HUDEP-2 (cell line): ENCODE data around the gene TRAF1.
"Not testable (repeated sequence)": the region's sequence is repeated elsewhere in the genome, so short reads cannot be mapped to it uniquely, and the experiment has no call there.

Experiments
- DNase-seq, 76 experiments: peaks; one replicate each; lab custom pipeline; 2025; ENCODE audit not compliant: unreplicated experiment in 76 of 76; lab: John Stamatoyannopoulos, UW

TRAF1 gene, protein sequence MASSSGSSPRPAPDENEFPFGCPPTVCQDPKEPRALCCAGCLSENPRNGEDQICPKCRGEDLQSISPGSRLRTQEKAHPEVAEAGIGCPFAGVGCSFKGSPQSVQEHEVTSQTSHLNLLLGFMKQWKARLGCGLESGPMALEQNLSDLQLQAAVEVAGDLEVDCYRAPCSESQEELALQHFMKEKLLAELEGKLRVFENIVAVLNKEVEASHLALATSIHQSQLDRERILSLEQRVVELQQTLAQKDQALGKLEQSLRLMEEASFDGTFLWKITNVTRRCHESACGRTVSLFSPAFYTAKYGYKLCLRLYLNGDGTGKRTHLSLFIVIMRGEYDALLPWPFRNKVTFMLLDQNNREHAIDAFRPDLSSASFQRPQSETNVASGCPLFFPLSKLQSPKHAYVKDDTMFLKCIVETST

DNA sequence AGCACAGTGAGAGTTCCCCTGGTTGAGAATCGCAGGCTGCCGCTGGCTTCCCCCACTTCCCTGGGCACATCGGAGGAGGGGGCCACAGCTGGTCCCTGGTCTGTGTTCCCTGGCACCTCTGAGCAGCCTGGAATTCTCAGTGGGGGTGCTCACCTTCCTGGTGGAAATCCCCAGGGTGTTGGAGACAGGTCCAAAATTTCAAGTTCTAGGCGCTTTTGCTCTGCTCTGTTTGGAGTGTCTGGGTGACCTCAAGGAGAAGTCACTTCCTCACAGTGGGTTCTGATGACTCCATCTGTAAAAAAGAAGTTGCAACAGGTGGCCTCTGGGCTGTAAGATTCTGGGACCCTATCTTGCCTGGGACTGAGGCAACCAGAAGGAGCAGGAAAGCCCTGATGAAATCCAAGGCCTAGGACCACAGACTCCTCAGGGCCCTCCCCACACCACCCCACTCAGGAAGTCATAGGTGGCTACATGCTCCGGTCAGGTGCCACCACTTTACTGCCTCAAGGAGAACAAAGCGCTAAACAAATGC is at the start of gene TRAF1:
Gene TRAF1, minus strand, starts transcription at position 400 of the 532 bp plus-strand sequence. CDS start 721 bp downstream, outside the sequence.
- DNase-seq: no peak

DNA sequence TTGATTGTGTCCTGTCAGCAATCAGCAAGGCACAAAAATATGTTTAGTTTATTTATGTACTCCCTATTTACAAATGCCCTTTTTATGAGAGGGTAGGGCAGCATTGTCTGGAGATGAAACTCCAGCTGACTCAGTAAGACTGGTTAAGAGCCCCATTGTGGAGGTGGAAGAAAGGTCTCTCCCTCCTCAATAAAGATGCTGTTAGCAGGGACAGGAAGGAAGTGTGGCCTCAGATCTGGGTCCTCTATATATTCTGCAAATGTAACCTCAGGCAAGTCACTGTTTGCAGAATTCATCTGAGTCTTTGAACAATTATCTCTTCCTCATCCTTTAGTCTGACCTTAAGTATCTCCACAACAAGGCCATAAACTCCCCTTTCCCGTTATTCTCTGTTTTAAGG is 48.3 kb upstream of the TRAF1 start:
- no peak for DNase-seq

DNA sequence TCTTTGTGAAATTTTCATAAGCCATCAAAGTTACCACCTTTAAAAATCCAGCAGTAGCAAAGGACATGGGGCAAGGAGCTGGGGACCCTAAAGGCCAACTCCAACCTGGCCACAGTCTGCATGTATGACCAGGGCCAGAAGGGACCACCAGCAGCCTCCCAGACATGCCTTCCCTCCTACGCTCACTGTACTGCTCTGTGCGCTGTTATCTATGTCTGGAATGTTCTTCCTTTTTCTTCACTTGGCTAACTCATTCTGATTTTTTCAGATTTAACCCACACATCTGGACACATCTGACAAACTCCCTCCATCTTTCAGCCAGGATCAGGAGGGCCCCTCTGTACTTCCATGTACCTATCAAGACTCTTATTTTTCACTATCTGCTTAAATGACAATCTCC is 47.6 kb upstream of the TRAF1 start:
- DNase-seq: no peak

DNA sequence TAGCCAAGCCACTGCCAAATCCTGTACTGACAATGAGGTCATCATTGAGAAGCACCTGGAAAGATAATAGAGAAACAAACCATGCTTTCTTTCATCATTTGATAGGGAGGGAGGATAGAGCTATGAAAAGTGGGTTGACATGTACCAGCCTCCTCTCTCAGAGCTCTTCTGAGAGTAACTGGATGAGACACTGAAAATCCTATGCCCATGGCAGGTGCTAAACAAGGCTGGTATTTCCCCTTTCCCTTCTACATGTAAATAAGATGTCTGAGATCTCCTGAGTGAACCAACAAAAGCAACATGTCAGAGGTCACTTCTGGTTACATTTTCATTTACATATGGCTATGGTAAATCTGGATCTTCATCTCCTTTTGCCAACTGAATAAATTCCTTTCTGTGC is 45.3 kb upstream of the TRAF1 start:
- no peak for DNase-seq

DNA sequence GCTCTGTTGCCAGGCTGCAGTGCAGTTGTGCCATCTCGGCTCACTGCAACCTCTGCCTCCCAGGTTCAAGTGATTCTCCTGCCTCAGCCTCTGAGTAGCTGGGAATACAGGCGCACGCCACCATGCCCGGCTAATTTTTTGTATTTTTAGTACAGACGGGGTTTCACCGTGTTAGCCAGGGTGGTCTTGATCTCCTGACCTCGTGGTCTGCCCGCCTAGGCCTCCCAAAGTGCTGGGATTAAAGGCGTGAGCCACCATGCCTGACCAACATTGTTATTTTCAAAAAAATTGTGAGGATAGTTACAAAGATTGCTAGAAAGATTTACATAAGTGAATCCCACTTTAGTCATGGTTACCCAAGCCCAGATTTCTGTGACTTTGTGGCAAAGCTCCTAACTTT is 44.9 kb upstream of the TRAF1 start:
- DNase-seq: not testable (repeated sequence)

DNA sequence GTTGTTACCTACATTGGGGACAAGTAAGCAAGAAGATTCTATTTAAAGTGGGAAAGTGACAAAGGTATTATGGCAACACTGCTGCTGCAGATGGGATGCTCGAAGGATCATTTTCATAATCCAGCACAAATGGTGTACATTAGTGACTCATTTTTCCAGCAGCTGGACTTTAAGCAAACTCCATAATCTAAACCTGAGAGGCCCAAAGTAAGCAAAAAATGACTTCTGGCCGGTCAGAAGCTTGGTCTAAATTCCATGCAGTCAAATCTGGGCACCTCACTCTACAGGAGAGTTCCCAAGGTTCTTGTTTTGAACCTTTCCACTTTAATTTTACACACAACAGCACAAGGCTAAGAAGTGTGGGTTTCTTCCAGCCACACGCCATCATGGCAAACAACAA is 43.6 kb upstream of the TRAF1 start:
- DNase-seq: no peak

DNA sequence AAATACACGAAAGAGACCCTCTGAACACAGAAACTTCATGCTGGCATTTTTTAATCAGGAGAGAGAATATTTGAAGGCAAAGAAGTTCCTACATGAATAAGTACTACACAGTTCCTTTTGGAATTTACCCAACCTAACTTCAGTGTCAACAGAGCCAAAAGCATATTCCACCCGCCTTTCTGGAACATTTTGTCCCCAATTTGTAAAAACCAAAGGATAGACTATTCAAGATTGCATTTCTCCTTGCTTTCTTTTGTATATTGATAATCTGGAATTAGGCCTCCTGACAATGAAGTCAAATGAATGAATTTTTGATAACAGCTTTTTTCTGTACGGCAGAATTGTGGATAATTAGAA is 39.4 kb upstream of the TRAF1 start:
- DNase-seq: no peak

DNA sequence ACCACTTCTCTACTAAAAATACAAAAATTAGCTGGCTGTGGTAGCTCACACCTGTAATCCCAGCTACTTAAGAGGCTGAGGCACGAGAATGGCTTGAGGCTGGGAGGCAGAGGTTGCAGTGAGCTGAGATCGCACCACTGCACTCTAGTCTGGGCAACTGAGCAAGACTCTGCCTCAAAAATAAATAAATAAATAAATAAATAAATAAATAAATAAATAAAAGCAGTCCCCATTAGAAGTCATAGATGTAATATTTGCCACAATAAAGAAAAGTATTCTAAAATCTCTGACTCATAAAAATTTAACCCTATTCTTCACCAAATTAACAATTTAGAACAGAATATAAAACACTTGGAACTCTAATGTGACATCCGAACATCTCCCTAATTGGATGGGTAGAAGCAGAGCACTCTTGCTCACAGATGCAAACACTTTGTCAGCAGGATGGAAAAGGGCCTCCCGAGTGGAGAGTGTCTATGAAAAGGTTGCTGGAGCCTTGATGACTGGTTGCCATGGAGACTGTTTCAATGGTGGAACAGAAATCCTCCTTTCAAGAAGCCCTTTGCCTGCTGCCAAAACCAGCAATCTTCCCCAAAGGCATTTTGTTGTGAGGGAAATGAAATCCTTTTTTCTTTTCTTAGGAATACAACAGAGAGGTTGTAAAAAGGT is 38.9 kb upstream of the TRAF1 start:
- no peak for DNase-seq

DNA sequence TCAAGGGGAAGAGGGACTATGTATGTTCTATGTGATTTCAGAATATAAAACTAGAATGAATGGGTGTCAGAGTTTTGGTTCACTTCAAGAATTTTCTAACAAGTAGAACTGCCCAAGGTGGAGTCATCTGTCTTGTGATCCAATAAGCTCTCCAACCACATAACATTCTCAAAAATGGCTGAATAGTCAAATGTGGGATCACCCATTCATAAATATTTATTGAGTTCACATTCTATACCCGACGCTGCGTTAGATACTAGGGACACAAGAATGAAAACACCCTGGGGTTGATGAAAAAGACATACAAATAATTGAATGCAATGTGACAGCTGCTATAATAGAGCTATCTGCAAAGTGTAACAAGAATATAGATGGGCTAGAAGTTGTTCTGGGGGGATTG is 35.3 kb upstream of the TRAF1 start:
- no peak for DNase-seq

DNA sequence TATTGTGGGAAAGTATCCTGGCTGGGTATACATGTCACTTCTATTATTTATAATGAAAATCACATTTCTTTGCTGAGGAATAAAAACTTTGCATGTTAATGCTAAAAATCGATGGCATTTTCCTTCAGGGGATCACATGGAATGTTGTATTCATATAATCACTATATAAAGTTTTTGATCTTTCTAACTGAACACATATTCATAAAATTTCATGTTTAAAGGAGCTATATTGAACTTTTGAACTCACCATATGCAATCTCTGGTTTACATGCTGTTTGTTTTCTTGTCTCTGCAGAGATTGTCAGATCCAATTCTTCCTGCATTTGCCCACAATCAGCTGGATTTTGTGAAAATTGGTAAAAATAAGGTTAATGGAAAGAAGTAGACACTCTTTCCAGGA is 33.4 kb upstream of the TRAF1 start:
- no peak for DNase-seq

DNA sequence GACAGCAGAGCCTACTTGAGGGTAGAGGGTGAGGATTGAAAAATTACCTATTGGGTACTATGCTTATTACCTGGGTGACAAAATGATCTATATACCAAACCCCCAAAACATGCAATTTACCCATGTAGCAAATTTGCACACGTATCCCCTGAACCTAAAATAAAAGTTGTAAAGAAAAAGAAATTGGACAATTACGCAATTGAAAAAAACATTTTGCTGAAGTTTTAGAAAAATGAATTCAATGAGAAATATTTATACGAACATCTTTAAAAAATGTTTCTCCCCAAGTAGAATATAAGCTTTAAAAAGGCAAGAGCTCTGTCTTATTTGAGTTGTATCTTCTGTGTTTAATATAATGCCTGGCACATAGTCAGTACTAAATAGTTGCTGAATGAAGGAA is 30.3 kb upstream of the TRAF1 start:
- no peak for DNase-seq

DNA sequence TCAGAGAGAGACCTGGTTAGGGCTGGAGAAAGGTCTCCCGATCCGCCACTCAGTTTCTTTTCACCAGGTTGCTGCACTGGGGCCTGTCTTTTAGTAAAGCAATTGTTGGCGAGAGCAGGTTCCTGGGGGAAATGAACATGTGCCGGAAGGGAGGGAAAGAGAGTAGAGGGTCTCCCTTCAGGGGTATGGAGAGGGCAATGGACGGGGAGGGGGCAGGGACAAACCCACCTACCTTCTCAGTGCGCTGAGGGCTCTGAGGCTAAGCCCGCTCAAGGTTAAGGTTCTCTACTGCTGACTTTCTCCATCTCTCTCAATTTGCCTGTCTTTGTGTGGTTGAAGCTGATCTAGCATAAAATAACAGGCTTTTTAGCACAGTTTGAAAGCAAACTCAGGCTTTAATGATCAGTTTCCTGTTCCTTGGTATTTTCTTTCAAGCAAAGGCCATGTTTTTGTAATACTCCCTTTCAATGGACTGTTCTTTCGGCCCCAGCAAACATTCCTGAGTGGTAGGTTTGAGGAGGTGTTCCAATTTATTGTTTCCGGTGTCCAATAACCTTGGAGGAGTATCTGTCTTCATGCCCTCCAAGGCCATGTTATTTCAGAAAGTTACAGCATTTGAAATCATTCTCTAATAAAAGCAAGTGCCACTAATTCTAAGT is 25.5 kb upstream of the TRAF1 start:
- DNase-seq: no peak

DNA sequence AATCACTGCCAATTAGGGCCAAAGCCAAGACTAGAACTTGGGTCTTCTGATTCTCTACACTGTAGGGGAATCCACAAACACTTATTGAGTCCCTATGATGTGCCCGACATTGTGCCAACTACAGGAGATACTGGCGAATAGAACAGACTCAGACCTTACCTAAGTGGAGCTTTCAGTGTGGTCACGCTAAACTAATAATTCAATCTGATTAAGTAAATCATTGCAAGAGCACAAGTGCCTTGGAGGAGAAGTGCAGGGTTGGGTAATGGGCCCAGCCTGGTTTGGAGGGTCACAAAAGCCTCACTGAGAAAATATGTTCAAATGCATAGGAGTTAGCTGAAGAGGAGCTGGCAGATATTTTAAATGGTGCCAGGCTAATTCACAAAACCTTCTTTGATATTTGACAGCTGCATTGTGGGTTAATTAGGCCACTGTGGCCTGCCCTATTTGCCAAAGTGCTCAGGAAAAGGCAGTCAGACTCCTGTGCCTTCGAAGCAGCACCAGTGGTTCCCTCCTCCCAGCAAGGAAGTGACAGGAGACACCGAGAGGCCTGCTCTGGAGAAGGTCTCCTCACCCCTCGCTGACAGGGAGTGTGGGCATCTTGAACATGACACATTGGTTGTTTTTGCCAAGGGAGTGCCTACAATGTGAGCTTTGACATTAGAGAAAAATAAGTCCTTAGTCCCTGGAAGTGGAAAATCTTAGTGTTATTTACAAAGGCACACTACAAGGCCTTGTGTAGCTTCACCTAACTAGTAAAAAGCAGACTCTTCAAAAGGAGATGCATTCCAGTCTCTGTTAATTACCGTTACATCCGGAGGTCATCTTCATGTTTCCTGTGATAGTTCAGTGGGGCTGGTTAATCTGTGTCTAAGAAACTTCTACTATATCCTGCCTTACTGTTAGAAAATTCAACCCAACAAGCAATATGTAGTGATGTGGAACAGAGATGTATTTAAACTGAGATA is 24.1 kb upstream of the TRAF1 start:
- DNase-seq: no peak

DNA sequence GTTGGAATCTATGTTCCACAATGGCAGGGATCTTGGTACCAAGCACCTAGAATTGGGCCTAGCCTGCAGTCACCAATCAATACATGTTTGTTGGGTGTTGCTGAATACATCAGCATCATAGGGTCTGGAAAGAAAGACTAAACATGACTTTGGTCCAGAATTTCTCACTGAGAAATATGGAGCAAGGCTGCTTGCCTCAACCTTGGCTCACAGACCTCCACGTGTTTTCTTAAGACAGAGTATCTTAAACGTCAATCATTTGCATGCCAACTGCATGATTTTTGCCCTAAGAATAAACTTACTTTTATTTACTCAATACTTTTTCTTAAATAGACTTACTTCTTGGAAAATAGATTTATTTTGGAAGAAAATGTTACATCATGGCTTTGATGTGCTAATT is 22.7 kb upstream of the TRAF1 start:
- DNase-seq: no peak

DNA sequence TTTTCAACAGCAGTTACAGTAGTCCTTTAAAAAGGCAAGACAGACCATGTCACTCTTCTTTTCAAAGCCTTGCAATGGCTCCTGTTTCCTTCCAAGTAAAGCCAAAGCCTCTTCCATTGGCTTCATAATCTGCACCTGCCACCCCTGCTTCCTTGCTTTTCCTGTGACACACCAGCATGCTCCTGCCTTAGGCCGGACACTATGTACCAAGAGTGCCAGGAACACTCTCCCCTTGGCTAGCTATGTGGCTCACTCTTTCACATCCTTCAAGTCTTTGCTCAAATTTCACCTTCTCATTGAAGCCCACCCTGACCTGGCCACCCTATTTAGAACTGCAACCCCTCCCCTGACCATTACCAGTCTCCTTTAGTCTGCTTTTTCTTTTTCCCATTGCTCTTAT is 22.2 kb upstream of the TRAF1 start:
- no peak for DNase-seq

DNA sequence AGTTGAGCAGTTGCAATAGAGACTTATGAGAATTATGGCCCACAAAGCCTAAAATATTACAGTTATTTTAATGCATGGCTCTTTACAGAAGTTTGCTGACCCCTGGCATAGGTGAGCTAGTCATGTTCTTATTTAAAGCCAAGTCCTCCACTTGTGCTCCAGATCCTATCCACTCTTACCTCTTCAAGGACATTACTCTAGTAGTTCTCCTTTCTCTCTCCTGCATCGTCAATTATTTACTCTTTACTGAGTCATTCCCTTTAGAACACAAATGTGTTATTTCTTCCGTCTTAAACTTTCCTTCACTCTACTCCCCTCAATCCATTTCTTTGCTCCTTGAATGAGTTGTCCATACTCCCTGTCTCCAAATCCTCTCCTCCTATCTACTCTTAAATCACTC is 20.6 kb upstream of the TRAF1 start:
- no peak for DNase-seq

DNA sequence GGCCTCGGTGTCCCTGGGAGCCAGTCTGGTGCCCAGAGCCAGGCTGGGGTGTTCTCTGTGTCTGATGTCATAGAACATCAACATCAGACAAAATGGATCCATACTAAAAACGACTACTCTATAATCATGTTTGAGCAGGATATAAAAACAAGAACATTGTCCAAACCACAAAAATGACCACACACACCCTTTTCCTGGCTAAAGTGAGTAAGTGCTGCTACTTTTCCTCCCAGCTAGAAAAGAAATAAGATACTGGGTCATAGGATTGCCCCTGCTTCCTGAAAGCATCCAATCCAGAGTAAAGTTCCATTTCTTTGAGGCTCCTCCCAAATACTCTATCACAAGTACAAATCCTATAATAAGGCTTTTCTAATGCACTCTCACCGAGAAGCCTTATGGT is 19.7 kb upstream of the TRAF1 start:
- DNase-seq: no peak

DNA sequence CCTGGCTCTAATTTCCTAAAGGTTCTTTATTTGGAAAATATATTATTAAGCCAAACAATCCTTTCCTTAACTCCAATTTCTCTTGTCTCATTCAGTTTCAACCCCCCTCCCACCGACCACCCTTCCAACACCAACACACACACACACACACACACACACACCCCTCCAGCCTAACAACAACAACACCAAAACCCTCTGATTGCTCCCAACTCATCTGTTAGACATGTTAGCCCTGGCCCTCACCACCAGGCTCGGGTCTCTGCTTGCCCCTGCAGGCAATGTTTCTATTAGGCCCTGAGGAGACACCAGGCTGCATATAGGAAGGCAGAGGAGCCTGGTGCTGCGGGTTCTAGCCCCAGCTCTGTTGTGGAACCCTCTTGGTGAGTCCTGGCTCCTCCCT is 18.4 kb upstream of the TRAF1 start:
- no peak for DNase-seq

DNA sequence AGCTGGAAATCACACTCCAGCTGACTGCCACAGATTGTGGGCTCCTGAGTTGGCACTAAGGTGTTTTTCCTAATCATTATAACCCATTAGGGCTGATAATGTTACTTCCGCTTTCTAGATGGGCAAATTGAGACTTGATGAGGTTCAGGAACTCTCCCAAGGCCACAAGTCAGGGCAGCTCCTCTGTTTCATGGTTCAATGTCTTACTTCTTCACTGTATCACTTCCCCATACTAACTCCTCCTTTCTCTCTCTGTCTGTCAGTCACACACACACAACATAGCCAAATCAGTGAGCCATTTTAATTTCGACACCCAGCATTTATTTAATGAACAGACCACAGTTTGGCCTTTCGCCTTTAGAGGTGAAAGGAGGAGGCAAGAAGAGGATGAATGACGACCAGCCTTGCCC is 17.8 kb upstream of the TRAF1 start:
- DNase-seq: peak in 3 of 76 experiments; percentile 5 to 21 (median 17)

DNA sequence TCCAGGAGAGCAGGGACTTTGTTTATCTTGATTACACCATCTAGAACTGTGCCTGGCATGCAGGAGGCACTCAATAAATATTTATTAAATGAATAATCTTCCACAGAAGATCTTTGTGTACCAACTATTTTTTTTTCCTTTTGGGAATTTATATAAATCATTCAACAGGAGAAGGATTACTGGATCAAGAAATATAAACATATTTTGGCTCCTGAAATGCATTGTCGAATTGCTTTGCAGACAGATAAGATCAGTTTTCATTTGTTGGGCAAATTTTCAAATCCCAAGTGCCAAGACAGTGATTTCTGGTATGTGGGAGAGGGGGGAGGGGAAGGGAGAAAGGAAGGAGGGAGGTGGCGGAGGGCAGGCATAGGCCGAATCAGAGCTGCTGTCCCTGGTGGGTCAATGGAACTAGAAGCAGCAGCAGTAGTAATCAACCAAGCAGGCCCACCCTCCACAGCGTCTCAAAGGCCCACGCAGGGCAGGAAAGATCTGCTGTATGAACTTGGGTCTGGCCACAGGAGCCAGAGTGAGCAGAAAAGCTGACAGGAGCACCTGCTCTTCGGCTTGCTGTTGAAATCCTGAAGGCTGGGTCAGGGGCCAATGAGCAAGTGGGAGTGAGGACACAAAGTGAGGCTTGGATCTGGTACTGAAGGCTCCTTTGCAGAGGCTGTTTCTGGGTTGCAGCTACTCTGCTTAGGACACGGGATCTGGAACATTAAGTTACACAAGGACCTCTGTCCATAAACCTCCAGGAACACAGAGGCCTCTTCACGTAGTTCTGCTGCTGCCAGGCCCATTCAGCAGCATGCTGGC is 15.8 kb upstream of the TRAF1 start:
- no peak for DNase-seq
